Measurements from ENCODE around the gene RGL1.

Gene RGL1

GRCh38 chr1:183824291-183824690 is 19.4 kb downstream of the RGL1 start:
- no peak for DNase-seq

GRCh38 chr1:183827801-183828200 is 22.9 kb downstream of the RGL1 start:
- no peak for DNase-seq

- no peak for DNase-seq
Measured at GRCh38 chr1:183830389-183830788, 25.5 kb downstream of the RGL1 start.

DNA sequence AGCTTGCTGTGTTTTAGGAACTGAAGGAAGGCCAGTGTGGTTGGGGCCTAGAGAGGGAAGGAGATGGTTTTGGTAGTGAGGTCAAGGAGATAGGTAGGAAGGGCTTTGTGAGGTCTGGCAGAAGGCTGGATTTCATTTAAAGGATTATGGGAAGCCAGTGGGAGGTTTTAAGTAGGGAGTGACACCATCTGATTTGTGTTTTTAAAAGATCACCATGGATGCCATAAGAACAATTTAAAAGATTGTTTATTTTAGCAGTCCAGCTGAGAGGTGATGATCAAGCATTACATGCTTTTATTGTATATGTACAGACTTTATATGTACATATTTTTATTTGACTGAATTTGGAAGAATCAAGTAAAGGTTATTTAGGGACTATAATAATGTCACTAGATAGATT is 26.4 kb downstream of the RGL1 start:
- no peak for DNase-seq

DNA sequence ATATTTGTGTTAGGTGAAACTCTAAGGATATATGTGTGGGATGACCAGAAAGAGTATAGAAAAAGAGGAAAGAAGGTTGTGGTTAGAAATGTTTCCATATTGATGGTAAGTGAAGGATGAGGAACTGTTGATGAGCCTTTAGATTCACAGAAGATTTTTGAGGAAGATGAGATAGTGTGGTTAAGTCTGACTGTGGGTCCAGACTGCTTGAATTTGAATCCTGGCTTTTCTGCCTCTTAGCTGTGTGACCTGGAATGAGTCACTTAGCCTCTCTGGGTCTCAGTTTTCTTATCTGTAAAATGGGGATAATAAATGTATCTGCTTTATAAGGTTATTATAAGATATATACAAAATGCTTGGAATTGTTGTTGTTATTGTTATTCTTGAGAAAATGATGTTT is 27.5 kb downstream of the RGL1 start:
- DNase-seq, result no peak

- DNase-seq, result no peak
Measured at GRCh38 chr1:183834568-183834967, 29.6 kb downstream of the RGL1 start.

DNA sequence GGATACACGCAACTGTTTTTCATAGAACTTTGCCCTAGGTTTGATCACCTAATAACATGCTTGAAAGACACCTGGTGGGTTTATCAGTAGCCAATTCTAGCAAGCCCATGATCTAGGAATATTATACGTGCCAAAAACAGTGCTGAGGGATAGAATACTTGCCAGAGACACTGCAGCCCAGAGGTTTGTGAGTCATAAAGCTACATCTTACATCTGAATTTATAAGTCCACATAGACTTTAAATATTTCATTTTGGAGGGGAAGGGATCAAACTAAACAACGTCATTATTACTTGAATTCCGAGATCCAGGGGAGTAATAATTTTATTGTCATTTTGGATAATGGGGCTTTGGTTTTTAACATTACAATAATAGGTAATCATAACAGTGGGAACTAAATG is 31.7 kb downstream of the RGL1 start:
- no peak for DNase-seq

DNA sequence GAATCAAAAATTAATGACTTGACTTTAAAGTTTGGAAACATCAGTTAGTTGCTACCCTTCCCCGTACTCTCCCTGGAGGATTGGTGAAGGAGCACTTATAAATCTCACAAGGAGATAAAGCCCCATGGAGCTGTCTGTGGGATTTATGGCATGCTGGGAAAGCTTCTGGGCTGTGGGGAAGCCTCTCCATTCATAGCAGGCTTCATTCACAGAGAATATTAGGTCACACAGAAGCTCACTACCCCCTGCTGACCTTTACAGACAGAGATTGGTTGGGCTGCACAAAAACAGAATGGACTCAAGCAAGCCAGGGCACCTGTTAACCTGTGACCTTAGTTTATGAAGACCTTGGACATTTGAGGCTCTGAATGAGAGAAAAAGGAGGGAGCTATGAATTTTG is 32.1 kb downstream of the RGL1 start:
- DNase-seq, result no peak

DNA sequence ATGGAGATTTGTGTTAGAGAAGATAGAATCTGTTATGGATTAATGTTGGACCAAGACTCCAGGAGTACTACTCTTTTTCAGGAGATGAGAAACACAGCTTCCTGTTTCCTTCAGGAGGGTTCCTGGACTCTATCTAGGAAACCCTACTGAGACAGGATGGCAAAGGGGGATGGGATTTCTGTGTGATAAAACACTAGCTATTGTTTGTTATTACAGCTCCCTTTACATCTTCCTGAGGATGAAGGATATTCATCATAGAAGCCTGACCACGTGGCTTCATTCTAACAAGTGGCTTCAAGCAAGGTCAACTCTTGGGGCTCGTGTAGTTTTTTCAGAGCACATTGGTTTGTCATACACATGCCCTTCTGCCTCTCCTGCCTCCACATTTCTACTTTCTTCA is 33.3 kb downstream of the RGL1 start:
- no peak for DNase-seq

DNA sequence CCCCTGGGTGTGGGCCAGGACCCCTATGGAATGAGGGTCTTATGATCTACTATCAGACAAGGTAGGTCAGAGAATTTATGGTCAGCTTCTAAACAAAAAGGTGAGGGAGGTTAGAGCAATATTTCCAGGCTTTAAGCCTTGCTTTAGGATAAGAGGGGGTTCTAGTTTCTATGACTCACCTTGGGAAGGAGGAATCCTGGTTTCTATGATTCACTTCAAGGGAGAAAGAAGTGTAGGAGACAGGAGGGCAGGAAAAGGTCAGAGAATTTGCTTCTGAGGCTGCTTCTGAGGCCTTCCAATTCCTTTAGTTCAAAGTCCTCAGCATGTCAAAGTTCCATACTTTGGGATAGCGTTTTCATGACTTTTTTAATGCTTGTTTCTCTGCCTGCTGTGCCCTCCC is 35.2 kb downstream of the RGL1 start:
- no peak for DNase-seq

DNA sequence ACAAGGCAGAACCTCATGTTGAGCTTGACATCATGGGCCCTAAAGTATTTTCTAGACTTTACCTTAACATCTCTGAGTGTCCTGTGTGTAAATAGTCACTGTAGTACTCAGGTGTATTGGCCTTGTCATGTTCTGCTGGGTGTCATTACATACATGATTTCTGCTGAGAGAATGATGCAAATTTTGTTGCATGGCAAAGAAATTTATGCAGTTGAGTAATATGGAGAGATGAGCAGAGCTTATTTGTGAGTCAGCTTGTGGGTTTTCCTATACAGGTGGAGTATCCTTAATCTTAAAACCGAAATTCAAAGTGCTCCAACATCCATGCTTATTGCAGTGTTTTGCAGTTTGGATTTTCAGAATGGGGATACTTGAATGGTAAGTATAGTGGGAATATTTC is 36.6 kb downstream of the RGL1 start:
- no peak for DNase-seq

DNA sequence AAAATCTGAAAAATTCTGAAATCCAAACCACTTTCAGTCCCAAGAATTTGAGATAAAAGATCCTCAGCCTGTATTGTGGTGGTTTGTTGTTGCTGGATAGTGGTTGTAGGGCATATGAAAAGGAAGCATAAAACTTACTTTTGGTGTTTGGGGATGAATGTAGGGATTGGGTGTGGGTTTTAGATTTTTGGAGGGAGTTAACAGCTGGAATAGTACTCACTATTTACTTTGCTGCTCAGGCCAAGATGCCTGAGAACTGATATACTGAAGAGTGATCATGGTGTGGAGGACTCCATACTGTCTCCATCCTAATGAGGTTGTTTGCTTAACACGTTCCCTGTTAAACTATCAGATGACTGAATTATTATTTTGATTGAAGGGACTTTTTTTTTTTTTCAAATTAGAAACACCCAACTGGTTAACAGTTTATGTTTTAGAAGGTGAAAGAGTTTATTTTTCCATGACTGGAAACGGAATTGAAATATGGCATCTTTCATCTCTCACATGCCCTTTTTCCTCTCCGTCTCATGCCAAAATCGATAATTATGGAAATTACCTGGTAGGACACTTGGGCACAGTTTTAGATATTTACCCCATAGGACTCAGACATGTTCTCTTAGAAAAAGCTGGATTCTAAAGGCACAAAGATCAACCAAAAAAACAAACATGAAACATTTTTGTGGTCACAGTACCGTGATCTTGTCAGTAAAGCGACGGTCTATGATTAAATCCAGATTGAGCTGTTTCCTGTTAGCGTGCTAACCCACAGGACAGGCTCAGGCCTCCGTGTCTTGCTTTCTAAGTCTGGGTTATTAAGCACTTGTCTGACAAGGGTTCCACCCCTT is 37.3 kb downstream of the RGL1 start:
- DNase-seq, result no peak

- DNase-seq, result no peak
Measured at GRCh38 chr1:183842795-183843144, 37.9 kb downstream of the RGL1 start.

DNA sequence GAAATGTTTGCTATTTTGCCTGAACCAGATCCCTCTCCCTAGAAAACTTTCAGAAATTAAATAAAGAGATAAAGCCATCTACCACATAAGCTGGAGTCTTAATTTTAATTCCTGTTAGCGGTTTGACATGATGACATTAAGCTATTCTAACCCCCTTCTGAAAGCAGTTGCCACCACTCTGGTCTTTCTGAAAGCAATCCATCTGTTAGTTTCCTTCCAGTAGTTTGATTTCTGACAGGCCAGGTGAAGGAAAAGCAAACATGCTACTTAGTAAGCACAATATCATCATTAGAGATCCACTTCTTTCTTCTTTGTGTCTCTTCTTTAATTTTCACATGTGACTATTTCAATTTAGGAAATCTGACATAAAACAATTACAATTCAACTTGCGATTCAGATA is 39.9 kb downstream of the RGL1 start:
- no peak for DNase-seq

GRCh38 chr1:183845681-183846080 is 40.8 kb downstream of the RGL1 start:
- DNase-seq, result no peak

DNA sequence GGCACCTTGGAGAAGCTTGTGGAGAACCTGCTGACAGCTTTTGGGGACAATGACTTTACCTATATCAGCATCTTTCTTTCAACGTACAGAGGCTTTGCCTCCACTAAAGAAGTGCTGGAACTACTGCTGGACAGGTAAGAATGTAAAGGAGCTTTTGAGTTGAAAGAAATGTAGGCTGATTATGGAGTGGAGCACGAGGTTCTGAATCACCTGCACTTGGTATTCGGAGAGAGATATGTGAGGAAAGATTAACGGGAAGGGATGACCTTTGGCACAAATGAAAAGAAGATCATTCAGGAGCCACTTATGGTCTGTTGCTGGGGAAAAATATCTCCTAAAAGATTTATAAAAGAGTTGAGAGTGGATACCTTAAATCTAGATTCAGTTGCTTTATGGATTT is 42.7 kb downstream of the RGL1 start:
- no peak for DNase-seq

GRCh38 chr1:183850852-183851251 is 45.9 kb downstream of the RGL1 start:
- DNase-seq, result no peak

- DNase-seq, result no peak
Measured at GRCh38 chr1:183859119-183859518, 54.2 kb downstream of the RGL1 start.

GRCh38 chr1:183859831-183860230 is 54.9 kb downstream of the RGL1 start:
- no peak for DNase-seq

- DNase-seq, result no peak
Measured at GRCh38 chr1:183862967-183863366, 58.0 kb downstream of the RGL1 start.

- no peak for DNase-seq
Measured at GRCh38 chr1:183863852-183864251, 58.9 kb downstream of the RGL1 start.

DNA sequence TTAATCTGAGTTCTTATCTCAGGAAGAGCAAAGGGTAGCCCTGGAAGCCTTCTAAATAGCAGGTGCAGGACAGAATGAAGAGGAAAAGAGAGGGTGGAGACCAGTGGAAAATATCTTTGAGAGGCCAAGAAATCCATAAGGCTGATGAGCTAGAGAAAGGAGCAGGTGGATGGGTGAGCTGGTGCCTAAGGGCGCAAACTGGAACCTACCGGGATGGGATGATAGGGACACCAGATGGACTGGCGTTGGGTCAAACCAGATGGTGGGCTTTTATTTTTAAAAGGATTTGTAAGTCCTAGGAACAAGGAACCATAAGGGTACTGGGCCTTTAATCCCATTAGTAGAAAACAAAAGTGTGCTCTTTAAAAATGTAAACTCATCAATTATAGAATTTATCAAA is 59.7 kb downstream of the RGL1 start:
- DNase-seq, result no peak

DNA sequence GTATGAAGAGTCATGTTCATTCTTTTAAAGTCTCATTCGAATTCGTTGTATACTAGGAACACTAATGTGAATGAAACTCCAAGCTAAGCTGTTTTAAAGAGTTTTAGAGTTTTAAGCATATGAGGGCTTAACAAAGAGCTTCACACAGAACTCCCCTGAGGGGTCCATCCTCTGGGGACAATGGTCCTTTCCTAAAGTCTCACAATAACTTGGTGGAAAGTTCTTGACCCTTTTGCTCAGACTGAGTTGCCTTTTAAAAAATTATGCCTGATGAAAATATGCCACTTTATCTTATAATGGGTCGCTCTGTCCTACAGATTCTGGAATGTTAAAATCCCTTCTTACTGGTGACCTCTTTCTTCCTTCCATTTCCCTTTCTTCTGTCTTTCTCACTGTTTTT is 64.3 kb downstream of the RGL1 start:
- no peak for DNase-seq

GRCh38 chr1:183869664-183870063 is 64.7 kb downstream of the RGL1 start:
- no peak for DNase-seq

- DNase-seq, result no peak
Measured at GRCh38 chr1:183870351-183871077, 65.6 kb downstream of the RGL1 start.

Data from NK-92 treated with Interleukin-12 subunit alpha and Interleukin-12 subunit beta, amount 100 ng/mL, for 24 hours (cell line).